C4-2B (cell line): ENCODE results near the gene PPP2R3B.

Experiments used
- ZFX ChIP-seq: fragments of 450-650 bp; IDR thresholded peaks from 2 replicates; pipeline ENCODE4 v1.6.1; 2017
- TF ChIP-seq, protein P1 (sequence below): fragments of 450-650 bp; conservative IDR thresholded peaks from 2 replicates; pipeline ENCODE4 v1.5.1; 2017; ENCODE audit warnings: mild to moderate bottlenecking

DNA sequence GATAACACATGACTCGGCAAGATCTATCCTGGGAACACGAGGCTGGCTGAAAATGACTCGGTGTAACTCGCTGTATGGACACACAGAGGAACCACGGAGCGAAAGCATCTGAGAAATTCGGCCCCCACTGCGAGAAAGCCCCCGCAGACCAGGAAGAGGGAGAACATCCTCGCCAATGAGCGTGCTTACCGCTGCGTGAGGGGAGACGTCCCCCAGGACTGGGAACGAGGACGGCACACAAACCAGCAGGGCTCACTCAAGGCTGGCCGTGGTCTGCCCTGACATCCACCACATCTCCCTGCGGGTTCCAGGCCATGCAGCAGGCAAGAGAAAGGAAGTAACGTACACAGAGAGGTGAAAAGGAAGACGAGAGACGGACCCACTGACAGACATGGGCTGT is 50.5 kb downstream of the PPP2R3B start:
- TF ChIP-seq, protein P1, sequence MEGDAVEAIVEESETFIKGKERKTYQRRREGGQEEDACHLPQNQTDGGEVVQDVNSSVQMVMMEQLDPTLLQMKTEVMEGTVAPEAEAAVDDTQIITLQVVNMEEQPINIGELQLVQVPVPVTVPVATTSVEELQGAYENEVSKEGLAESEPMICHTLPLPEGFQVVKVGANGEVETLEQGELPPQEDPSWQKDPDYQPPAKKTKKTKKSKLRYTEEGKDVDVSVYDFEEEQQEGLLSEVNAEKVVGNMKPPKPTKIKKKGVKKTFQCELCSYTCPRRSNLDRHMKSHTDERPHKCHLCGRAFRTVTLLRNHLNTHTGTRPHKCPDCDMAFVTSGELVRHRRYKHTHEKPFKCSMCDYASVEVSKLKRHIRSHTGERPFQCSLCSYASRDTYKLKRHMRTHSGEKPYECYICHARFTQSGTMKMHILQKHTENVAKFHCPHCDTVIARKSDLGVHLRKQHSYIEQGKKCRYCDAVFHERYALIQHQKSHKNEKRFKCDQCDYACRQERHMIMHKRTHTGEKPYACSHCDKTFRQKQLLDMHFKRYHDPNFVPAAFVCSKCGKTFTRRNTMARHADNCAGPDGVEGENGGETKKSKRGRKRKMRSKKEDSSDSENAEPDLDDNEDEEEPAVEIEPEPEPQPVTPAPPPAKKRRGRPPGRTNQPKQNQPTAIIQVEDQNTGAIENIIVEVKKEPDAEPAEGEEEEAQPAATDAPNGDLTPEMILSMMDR, result no peak
- no peak for TF ChIP-seq ZFX
